Left cardiac atrium (tissue), 4 donors: Measurements from ENCODE around the gene C6orf47. TPM values are rescaled to one million over a fixed set of nuclear protein-coding genes. Genes with fewer than 3 reads are reported as not detected.
"Not testable (repeated sequence)": the region's sequence is repeated elsewhere in the genome, so short reads cannot be mapped to it uniquely, and the experiment has no call there.

ENCODE experiments used
- ATAC-seq, 2 donors: fragments of 200-7000 bp; cut with Tn5 transposase; one replicate each; pipeline ENCODE4 v1.9.1; 2020; ENCODE audit warnings: mild to moderate bottlenecking in 2 of 2, moderate library complexity in 2 of 2
- DNase-seq: peaks from one replicate; pipeline ENCODE4 v3.0.0-alpha.2; 2020
- intact Hi-C, 2 donors: fragments of 100-400 bp; cut with DNase I; formaldehyde crosslinking; loops; one replicate each; pipeline versions ENCODE4 v1.14.1 to v1.15.1; 2022 to 2023
- long read RNA-seq: library from polyadenylated mRNA; unstranded; transcript quantifications from one replicate; pipeline ENCODE4 v2.0.0, GENCODE V29; 2021
- total RNA-seq, 2 donors: library from RNA; stranded (reverse); fragmentation: NEBNext Ultra II Directional; extraction: Animal tissue kit (Norgen Biotek cat#: 25700); gene quantifications; one replicate each; pipeline ENCODE4 v1.2.1, GENCODE V29; 2021
- donor health status: DM: no; HTN: yes; CAD: no.
- donor health status: DM: no; HTN: yes; CAD: no; lungs with severe emphysema.
- donor health status: DM: yes; HTN: yes; CAD: no.
- donor health status: Dilated cardiomyopathy.

C6orf47 gene
- total RNA-seq, result 10 to 100 TPM; 17.5 to 20.1 TPM
- long read RNA-seq, transcript C6orf47-202 (1 exons, 2,475 nt), result major isoform, 57 of 57 reads
- long read RNA-seq, partial matches to known transcripts, result 0 of 57 reads
- long read RNA-seq, other reads (novel, unspliced or antisense), result 0 of 57 reads

GRCh38 chr6:31660381-31661261 is at the start of gene C6orf47:
TSS of gene C6orf47 (minus strand) at chr6:31660778. CDS start at chr6:31659947, 831 bp downstream.
- intact Hi-C loops, result no loop called here
- peak; percentile 86 for ATAC-seq
- DNase-seq, result peak; percentile 93

- intact Hi-C loops, ATAC-seq, DNase-seq: not testable (repeated sequence)
Observed at GRCh38 chr6:31709157-31709556, 48.6 kb upstream of the C6orf47 start.

GRCh38 chr6:31708224-31708623 is 47.6 kb upstream of the C6orf47 start:
- DNase-seq (no peak), ATAC-seq (no peak)
- intact Hi-C loops, result no loop called here

GRCh38 chr6:31707701-31708100 is 47.1 kb upstream of the C6orf47 start:
- DNase-seq, result no peak
- intact Hi-C loops, result no loop called here
- no peak for ATAC-seq

- intact Hi-C loops, result no loop called here
- ATAC-seq (no peak), DNase-seq (no peak)
Observed at GRCh38 chr6:31706599-31706998, 46.0 kb upstream of the C6orf47 start, which contains the start of gene LY6G6F. TSS of gene LY6G6F (plus strand) at chr6:31706866. CDS start at chr6:31706907, 41 bp downstream.

GRCh38 chr6:31705931-31706330 is 45.4 kb upstream of the C6orf47 start:
- DNase-seq, result no peak
- no peak for ATAC-seq
- intact Hi-C loops, result no loop called here

GRCh38 chr6:31702819-31703716 is 42.5 kb upstream of the C6orf47 start, which contains the start of gene ABHD16A:
TSS of gene ABHD16A (minus strand) at chr6:31703324. CDS start at chr6:31703281, 43 bp downstream.
- peak; percentile 99 for ATAC-seq
- intact Hi-C loops, result no loop called here
- peak; percentile 99 for DNase-seq

- DNase-seq, result no peak
- ATAC-seq, result peak; percentile 20 to 37
- intact Hi-C loops, result no loop called here
Observed at GRCh38 chr6:31702405-31702818, 41.8 kb upstream of the C6orf47 start.

- intact Hi-C loops, result no loop called here
- ATAC-seq, result no peak
Observed at GRCh38 chr6:31701666-31702404, 41.3 kb upstream of the C6orf47 start.

GRCh38 chr6:31700740-31701401 is 40.3 kb upstream of the C6orf47 start:
- DNase-seq (no peak), ATAC-seq (no peak)
- intact Hi-C loops, result no loop called here

More at GRCh38 chr6:31701666-31702404, 41.3 kb upstream of the C6orf47 start:
- DNase-seq, result peak; percentile 47

GRCh38 chr6:31697555-31697954 is 37.0 kb upstream of the C6orf47 start:
- DNase-seq, result no peak
- intact Hi-C loops, result no loop called here
- no peak for ATAC-seq

GRCh38 chr6:31693535-31693934 is 33.0 kb upstream of the C6orf47 start:
- ATAC-seq (no peak), DNase-seq (no peak)
- intact Hi-C loops, result no loop called here

- intact Hi-C loops, result no loop called here
- no peak for DNase-seq
- no peak for ATAC-seq
Observed at GRCh38 chr6:31692886-31693285, 32.3 kb upstream of the C6orf47 start.

- DNase-seq, result no peak
- ATAC-seq, result no peak
- intact Hi-C loops, result no loop called here
Observed at GRCh38 chr6:31692353-31692752, 31.8 kb upstream of the C6orf47 start.

GRCh38 chr6:31691564-31692108 is 31.1 kb upstream of the C6orf47 start:
- intact Hi-C loops, result no loop called here
- no peak for DNase-seq
- ATAC-seq, result no peak

- intact Hi-C loops, result no loop called here
- DNase-seq, result no peak
- ATAC-seq, result no peak
Observed at GRCh38 chr6:31691078-31691463, 30.5 kb upstream of the C6orf47 start.

GRCh38 chr6:31690231-31691077 is 29.9 kb upstream of the C6orf47 start:
- ATAC-seq, result peak; percentile 50 to 83
- intact Hi-C loops, result no loop called here
- no peak for DNase-seq
